COLO829 (cell line): ENCODE results near the gene WRNIP1.
A peak's percentile ranks its signal among the peaks of the same experiment; 100 is the strongest.

Experiments
- DNase-seq: peaks from one replicate; pipeline ENCODE4 v3.0.0; 2012; ENCODE audit warnings: low spot score

Gene WRNIP1

DNA sequence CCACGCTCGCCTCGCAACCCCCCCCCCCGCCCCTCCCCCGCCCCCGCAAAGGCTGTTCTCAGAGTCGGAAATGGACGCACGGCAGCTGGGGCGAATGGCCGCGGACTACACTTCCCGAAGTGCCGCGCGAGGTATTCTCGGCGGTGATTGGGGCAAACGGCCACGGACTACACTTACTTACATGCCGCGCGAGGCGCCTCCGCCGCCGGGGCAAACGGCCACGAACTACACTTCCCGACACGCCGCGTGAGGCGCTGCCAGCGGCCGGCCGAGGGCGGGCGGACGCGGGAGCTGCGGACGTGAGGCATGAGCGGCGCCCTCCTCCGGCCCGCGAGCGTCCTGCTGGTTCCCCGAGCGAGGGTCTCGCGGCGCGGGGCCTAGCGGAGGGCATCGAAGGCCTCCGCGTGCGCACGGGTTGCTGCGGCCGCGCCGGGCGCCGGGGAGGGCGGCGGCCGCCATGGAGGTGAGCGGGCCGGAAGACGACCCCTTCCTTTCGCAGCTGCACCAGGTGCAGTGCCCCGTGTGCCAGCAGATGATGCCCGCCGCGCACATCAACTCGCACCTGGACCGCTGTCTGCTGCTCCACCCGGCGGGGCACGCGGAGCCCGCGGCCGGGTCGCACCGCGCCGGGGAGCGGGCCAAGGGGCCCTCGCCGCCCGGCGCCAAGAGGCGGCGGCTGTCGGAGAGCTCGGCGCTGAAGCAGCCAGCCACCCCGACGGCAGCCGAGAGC lies at the start of gene WRNIP1:
Gene WRNIP1 (plus strand): TSS at position 228 of the 730 bp plus-strand sequence. CDS start 230 bp downstream, at position 458.
- peak; percentile 99 for DNase-seq

DNA sequence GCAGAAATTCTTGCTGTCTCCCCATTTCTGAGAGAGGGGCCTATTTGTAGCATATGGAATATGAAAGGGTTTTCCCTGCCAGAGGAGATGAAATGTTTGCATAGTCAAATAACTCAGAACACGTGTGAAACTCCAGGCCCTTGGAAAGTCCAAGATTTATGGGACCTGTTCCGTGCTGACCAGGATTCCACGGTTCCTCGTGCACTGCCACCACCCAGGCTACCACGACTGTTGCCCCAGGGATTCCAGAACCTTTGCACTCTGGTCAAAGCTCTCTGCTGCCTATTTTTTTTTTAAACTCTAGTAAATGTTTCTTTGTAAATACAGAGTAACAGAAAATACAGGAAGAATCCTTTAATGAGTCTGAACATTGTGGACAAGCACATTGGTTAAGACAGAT lies 49.5 kb upstream of the WRNIP1 start:
- no peak for DNase-seq

DNA sequence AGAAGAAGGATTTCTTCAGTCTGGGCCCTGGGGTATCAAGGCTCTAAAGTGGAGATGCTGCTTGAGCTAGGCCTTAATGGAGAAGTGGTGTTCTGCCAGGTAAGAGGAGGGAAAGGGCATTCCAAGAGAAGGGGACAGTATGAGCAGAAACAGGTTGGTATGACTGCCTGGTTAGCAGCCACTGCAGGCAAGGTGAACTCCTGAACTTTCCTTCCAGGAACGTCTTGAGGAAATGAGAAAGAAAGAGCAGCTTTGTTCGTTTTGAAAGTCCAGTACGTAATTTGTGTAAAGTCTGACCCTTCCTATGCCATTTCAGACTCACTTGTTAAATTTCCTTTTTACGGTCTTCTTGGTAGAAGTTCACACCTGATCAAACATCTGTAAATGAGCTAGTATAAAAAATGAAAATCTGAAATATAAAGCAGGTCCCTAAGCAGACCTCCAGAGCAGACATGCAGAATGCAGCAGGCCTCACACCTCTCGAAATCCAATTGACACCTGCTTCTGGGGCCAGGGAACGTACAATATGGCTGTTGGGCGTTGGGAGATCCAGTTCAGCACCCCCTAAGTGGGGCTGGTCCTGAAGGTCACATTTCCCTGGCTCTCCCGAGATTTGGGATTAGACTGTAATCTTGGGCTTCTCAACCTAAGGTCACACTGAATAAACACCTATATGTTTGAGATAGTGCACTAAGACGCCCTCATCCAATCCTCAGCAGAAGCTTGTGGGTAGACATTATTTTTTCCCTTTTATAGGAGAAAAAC lies 48.1 kb upstream of the WRNIP1 start:
- DNase-seq: no peak

DNA sequence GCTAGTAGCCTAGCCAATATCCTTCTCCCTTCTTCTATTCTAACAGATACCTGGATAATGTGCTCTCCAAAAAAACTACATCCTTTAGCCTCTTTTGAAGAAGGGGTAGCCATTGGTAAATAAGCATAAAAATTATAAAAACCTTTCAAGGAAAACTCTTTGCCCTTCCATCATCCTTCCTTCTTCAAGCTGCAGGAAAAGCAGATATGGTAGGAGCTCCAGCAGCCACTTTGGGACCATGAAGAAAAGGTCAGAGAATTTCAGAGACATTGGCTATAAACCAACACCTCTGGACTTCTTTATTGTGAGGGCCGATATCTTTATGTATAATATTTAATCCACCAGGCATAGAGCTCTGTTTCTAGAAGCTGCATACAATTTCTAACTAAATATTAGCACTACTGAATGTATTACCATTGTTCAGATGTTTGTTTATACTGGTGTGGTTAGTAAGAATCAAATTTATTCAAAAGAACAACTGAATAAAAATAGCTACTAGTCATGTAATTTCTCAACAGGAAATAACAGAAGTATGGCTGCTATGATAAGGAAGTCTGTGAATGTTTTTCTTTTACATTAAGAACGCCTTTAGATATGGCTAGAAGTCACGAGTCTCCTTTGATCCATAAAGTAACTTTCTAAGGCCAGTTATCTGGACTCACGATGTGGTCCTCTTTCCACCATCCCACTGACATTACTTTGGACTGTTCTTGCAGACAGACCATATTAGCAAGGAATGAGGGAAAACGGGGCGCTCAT lies 46.7 kb upstream of the WRNIP1 start:
- DNase-seq: no peak

DNA sequence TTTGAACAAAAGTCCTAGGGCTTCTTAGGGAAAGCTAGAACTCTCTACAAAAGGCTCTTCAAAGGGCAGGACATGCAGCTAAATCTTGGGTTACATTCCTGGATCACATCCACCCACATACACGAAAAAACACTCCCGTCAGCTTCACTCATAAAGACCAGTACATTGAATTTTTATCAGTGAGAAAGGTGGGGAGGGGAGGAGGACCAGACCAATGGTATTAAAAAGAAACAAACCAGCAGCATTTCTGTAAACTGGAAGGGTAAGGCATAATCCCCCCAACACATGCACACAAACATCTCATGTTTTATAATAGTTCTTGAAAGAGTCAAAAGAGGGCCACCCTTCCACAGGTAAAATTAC lies 46.1 kb upstream of the WRNIP1 start:
- DNase-seq: no peak

DNA sequence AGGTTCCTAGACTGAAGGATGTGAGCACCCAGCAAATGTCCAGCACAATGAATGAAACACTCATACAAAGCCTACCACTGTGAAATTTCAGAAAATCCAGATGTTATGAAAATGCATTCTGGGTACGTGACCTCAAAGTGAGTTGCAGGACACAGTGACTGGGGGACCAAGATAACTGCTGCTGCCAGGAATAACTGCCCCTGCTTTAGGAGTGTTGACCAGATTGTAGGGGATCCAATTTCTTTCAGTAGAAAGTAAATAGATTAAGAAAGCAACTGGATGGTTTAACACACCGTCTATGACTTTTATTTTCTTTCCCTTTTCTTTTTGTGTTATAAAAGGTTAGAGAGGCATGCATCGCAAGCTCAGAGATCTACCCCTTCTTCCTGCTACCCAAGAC lies 44.0 kb upstream of the WRNIP1 start:
- no peak for DNase-seq

DNA sequence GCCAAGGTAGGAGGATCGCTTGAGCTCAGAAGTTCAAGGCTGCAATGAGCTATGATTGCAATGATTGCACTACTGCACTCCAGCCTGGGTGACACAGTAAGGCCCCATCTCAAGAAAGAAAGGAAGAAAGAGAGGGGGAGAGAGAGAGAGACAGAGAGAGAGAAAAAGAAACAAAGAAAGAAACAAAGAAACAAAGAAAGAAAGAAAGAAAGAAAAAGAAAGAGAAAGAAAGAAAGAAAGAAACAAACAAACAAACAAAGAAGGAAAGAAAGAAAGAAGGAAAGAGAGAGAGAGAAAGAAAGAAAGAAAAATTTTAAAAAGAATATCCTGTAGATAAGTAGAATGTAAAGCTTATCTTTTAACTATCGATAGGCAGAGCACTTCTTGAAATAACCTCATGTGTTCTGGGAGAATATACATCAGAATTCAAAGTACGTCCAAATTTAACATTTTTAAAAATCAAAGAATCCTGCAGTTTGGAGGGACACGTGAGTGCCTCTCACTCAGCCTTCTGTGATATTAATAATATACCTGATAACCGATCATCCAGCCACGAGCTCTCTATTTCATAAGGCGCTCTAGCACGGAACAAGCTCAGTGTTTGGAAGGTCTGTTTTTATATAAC lies 39.7 kb upstream of the WRNIP1 start:
- no peak for DNase-seq

DNA sequence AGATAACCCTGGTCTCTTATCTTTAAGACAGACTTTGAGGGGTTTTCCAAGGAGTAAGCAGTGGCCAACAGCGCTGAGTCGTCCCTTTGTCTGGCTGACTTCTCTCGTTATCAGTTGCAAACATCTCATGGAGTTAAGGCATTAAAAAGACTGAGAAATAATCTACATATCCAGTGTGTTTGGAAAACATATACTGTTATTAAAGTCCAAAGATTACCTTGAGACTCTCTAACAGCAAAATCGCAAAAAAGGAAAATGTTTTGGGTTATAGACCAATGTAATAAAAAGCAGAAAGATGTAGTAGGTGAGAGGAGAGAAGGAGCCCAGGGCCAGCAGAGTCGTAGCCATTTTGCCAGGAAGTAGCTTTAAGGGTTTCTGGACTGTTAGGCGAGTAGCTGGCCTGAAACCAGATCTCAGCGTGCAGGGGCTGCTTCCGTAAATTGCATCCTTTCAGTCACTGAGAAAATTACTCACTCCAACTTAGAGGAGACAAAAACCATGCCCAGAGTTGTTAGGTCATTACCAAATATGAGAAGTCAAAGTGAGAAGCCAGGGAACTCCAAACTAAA lies 39.1 kb upstream of the WRNIP1 start:
- no peak for DNase-seq

DNA sequence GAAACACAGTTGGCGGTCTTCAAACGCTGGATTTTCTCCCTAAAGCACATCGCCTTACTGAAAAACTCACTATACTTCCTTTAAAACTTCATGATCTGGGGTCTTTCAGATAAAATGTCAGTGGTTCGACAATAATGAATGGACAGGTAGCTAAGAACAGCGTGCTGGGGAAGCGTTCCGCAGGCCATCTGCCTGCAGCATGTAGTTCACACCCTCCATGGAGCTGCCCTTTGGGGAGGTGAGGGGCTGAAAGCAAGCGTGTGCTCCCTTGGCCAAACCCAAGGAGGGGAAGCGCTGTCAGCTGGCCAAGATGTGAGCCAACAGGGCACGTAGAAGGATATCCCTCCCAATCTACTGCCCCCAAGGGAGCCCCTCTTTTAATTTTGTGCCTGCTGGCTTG lies 35.3 kb upstream of the WRNIP1 start:
- DNase-seq: no peak

DNA sequence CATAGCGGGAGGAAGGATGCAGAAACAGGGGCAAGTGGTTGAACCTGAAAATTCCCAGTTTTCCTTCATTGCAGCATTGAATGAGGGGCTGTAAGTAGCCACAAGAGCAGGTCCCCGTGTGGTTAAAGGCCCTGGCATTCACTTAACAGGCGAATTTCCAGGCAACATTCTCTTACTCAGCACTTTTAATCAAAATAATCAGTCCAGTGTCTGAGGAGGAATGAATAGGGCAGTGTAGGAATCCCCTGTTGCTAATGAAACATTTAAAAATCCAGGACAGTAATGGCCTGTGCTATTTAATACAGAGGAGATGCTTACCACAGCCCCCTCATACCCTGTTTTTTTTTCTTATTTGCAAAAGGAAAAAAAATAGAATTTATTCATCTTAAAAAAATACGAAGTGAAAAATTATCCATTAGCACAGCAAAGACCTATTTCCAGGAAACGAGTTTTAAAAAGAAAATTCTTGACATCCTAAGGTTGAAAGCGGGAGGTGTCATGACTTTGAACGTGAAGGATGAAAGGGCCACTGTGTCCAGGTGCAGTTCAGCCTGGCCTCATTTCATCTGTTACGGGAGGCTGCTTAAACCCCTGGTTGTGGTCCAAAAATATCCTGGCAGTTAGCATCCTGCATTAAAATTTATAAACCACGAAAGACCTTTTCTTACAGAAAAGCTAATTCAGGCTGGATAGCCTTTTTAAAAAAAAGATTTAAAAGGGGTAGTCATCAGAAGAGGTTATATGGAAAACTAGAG lies 34.7 kb upstream of the WRNIP1 start:
- peak; percentile 92 for DNase-seq

DNA sequence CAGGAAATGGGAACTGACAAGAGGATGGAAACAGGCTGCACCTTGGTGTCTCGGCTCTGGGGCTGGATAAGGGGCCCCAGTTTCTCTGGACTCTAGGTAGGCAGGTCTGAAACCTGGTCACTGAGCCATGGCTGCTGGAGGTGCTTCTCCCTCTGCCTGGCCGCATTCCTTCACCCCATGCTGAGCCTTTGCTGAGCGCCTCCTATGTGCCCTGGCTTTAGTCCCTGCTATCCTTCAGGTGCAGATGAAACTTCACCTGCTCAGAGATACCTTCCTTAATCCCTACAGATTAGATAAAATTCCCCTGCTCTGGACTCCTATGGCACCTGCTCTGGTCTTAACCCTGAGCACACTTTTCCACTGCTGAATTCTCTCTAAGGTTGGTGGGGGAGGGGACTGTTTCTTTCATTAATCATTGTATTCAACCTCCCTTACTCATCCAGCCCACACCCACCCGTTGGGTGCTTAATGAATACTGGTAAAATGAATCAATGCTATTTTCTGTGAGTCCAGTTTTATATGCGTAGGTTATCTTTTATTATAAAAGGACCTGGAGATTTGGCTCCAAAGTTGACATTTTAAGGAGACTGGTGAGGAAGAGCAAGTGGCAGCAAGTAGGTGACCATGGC lies 33.8 kb upstream of the WRNIP1 start:
- peak; percentile 74 for DNase-seq

DNA sequence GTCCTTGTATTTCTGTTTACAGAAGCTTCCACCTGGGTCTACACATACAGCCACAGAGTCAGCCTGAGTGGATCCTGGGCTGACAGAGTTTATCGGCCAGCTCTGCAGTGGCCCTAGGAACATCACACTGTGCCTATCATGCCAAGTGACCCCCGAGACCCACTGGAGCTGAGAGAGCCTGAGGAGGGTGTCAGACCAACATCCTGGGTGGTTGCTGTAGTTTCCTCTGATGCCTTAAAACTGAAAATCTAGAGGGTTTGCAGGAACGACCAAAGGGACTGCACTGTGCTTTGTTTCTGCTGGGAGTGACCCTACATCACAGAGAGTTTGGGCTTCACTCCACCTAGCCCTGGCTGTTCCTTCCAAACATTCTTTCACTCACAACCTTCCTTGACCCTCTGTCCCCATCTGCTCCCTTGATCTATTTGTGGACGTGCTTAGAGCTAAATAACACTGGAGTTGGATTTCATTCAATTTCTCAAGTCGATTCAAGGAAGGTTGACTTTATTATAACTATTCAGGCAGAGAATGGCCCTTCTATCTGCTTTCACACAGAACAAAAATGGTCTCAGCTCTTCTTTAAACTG lies 32.6 kb upstream of the WRNIP1 start:
- DNase-seq: no peak

DNA sequence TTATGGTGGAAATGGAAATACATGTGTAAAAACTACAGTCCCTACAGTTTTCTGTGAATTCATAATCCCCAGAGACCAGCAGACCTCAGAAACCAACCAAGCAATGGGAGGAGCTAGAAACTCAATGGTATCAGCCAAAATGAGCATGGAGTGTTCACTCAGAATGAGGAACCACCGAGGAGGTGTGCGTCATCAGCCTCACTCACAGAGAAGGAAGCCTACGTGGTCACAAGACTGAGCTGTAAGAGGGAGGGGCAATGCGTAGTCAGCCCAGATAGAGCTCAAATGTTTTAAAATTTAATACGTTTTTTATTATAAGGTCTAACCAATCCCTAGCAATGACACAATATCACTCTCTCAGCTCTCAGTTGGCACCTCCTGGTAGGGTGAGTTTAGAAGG lies 31.9 kb upstream of the WRNIP1 start:
- no peak for DNase-seq

DNA sequence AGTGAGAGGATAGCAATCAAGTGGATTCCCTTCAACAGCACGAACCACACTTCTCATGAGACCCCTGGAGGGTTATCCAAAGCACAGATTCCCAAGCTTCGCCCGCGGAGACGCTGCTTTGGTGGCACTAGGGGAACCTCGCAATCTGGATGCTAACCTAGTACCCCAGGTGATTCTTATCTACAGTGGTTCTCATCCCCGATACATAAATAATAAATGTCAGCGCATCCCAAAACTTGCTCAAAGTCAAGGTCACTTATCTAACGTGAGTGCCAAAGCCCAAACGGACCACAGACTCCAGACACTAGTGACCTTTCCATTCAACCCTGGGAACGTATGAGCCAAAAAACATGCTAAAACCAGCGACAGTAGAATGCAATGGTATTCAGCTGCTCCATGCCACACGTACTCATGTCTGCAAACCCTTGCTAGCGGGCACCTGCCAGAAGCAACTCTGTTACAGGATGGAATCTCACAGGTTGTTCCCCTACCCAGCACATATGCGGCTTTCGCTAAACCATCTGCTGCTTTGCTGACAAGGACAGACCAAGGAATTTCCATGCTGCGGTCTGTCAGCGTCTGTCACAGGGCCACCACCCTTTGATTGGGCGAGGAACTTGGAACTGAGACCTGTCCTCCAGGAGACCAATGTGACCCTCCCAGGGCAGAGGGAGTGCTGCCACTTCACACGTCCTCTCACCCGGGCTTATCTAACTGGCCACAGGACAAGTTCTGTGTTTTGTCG lies 31.3 kb upstream of the WRNIP1 start:
- no peak for DNase-seq

DNA sequence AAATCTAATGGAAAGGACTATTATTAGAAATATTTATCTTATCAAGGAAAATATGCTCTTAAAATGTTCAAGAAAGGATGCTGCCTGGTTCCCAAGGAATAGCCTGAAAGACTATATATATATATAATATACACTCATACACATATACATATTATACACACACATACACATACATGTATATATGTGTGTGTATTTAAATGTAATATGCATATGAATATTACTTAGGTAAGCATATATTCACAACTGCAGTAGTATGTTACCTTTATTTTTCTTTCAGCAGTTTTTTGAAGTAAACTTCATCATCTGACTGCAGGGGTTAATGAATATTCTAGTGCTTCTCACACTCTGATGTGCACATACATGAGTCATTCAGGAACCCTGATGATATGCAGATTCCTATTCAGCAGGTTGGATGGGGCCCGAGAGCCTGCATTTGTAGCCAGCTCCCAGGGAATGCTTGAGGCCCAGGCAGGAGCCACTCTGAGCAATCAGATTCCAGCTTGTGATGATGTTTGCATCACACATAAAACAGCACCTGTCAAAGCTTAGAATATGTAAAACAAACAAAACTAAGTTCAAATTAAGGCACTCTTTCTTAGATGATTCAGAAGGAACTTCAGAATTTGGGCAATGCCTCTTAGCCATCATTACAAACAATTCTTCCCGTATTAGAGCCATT lies 30.6 kb upstream of the WRNIP1 start:
- no peak for DNase-seq

DNA sequence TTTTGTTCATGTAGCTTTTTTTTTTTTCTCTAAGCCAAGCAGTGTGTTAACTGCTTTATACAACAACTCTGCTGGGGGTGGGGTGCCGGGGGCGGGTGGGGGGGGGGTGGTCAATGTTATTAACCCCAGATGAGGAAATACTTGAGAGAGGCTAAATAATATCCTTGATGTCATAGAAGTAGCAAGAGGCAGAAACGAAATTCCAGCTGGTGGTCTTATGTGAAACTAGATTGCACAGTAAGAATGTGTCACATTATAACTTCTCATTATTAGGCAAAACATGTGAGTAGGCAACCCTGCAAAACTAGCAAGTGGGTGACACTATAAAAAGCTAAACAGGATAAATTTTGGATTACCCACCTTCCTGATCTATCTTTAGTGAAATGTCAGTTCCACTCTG lies 27.3 kb upstream of the WRNIP1 start:
- no peak for DNase-seq

DNA sequence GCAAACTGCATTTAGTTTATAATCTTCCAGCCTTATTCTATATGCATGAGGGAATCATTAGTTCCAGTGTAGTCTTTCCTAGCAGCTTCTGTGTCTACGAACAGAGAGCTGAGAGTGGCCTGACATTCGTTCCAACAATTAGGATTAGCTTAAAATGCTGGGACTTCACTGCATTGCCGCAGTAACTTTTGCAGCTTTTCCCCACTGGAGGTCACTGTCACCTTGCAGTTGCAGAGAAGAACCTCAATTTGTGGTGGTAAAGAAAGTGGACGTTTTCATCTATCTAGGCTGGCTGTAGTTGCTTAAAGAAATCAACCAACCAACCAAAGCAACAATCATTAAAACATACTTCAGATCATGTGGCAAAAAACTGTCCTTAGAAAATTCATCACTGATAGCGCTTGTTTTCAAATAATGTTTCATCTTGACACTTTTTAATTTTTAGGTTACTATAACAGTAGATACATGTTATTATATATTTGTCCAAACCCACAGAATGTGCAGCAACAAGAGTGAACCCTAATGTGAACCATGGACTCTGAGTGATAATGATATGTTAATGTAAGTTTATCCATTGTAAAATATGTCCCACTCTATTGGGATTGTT lies 26.7 kb upstream of the WRNIP1 start:
- DNase-seq: peak; percentile 75

DNA sequence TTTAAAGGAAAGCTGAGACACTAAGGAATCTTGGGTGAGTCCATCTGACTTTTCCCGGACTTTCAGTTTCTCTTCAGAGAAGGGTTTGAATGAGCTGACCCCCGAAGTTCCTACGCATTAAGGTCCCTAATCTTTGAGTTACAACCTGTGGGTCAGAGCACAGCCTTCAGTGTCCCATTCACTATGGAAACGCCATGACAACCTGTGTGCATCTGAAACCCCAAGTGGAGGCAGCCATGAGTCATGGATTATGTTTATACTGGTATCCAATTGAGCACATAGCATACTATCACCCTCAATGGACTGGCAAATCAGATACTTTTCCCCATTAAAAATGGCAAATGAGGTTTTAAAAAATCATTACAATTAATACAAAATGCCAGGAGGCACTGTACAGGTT lies 25.9 kb upstream of the WRNIP1 start:
- no peak for DNase-seq

DNA sequence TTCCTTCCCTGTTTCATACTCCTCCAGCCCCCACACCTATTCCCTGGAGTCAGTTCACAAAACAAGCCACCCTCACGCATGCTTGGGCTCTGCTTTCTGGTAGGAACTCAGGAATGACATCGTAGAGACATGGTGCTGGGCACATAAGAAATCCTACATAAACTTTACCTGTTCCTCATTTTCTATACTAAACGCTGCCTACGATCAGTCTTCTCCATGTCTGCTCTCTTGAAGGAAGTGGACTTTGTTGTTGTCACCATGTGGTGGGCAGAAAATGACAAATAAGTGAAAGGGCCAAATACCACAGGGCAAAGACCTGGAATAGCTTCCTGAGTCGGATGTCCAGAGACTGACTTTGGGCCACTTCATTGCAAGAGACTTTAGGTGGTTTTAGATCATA lies 24.6 kb upstream of the WRNIP1 start:
- DNase-seq: no peak
